Lower leg skin (tissue), 3 donors: ENCODE results near the gene MPIG6B.

Experiments used
- CTCF ChIP-seq, 3 donors: fragments of 450-650 bp; IDR thresholded peaks; one replicate each; pipeline ENCODE4 v1.5.1; 2016; ENCODE audit warnings: antibody characterized with exemption in 3 of 3, mild to moderate bottlenecking in 3 of 3, moderate library complexity in 2 of 3
- POLR2A ChIP-seq, 2 donors: fragments of 450-650 bp; IDR thresholded peaks; one replicate each; pipeline ENCODE4 v1.6.1; 2016 to 2017; ENCODE audit warnings: antibody characterized with exemption in 2 of 2, mild to moderate bottlenecking in 1 of 2, moderate library complexity in 1 of 2

- TF ChIP-seq CTCF (IDR thresholded peaks at IDR 0.05) (no peak), POLR2A (IDR thresholded peaks at IDR 0.05) (no peak)
Observed at GRCh38 chr6:31707701-31708100, 15.5 kb upstream of the MPIG6B start.
